Activated CD8-positive, alpha-beta T cell treated with anti-CD3 and anti-CD28 coated beads for 36 hours (primary cell): ENCODE measurements around the gene SPR. TPM values are rescaled to one million over a fixed set of nuclear protein-coding genes. Genes with fewer than 3 reads are reported as not detected.

ENCODE experiments used
- ATAC-seq: fragments of 200-7000 bp; cut with Tn5 transposase; one replicate; pipeline ENCODE4 v1.10.0; 2021; ENCODE audit warnings: mild to moderate bottlenecking, moderate library complexity
- CTCF ChIA-PET: fragments of 350-600 bp; sonication (Branson Sonifier 250); formaldehyde crosslinking; loops from one replicate; lab custom pipeline; 2021; ENCODE audit warnings: antibody characterized with exemption; lab: Charles Lee
- POLR2A ChIA-PET: fragments of 350-600 bp; sonication (Branson Sonifier 250); formaldehyde crosslinking; loops from one replicate; lab custom pipeline; 2021; ENCODE audit warnings: antibody characterized with exemption; lab: Charles Lee
- DNase-seq: peaks from one replicate; pipeline ENCODE4 v3.0.0-alpha.2; 2020
- H3K27ac Mint-ChIP-seq: one replicate; pipeline ENCODE4 v1.8.0; 2021; ENCODE audit warnings: mild to moderate bottlenecking, mixed read lengths
- H3K27me3 Mint-ChIP-seq: one replicate; pipeline ENCODE4 v1.8.0; 2021; ENCODE audit warnings: mixed read lengths
- H3K36me3 Mint-ChIP-seq: one replicate; pipeline ENCODE4 v1.8.0; 2021; ENCODE audit warnings: low read depth, mixed read lengths
- H3K4me1 Mint-ChIP-seq: one replicate; pipeline ENCODE4 v1.8.0; 2021; ENCODE audit warnings: low read depth, mixed read lengths
- H3K4me3 Mint-ChIP-seq: one replicate; pipeline ENCODE4 v1.8.0; 2021; ENCODE audit warnings: mild to moderate bottlenecking, moderate library complexity, mixed read lengths
- H3K9me3 Mint-ChIP-seq: one replicate; pipeline ENCODE4 v1.8.0; 2021; ENCODE audit warnings: mixed read lengths
- intact Hi-C: fragments of 100-400 bp; cut with micrococcal nuclease; formaldehyde crosslinking; loops from one replicate; pipeline ENCODE4 v1.10.0; 2022
- total RNA-seq, 2 experiments: library from RNA; stranded (reverse); gene quantifications; one replicate each; pipeline ENCODE4 v1.2.3, GENCODE V29; 2021
- TF ChIP-seq, protein P1 (sequence below): fragments of 200-600 bp; IDR thresholded peaks from one replicate; pipeline ENCODE4 v1.8.0; 2022; ENCODE audit warnings: antibody characterized with exemption, mild to moderate bottlenecking

The SPR gene
- total RNA-seq, 2 experiments from 2014 or later: 7.8 to 9.4 TPM

DNA sequence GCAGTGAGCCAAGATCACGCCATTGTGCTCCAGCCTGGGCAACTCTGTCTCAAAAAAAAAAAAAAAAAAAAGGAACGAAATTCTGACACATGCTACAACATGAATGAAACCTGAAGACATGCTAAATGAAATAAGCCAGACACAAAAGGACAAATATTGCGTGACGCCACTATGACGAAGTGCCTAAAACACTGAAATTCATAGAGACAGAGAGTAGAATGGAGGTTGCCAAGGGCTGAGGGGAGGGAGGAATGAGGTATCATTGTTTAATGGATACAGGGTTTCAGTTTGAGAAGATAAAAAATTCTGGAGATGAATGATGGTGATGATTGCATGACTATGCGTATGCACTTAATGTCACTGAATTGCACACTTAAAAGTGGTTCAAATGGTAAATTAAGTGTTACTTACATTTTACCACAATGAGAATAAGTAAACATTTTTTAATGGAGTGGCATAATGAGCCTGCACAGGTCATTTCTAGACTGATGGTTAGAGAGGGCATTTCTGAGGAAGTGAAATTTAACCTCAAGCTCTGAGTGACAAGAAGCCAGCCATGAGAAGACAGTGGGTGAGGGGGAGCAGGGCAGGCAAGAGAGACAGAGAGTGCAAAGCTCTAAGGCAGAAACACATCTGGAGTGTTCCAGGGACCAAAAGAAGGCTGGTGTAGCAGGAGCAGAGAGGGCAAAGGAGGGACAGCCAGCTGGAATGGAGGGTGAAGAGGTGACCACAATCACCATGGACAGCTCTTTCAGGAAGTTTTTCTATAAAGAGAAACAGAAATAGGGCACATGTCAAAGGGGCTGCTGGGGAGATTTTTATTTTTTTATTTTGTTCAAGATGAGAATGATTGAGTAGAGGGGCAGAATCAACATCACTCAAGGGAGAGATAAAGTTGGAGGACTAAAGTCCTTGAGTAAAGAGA, 40.8 kb upstream of the SPR start:
- H3K9me3 Mint-ChIP-seq: no peaks in the 10 kb centered on the region
- H3K27me3 Mint-ChIP-seq: peaks cover 8% of the 10 kb centered on the region
- TF ChIP-seq, protein P1, sequence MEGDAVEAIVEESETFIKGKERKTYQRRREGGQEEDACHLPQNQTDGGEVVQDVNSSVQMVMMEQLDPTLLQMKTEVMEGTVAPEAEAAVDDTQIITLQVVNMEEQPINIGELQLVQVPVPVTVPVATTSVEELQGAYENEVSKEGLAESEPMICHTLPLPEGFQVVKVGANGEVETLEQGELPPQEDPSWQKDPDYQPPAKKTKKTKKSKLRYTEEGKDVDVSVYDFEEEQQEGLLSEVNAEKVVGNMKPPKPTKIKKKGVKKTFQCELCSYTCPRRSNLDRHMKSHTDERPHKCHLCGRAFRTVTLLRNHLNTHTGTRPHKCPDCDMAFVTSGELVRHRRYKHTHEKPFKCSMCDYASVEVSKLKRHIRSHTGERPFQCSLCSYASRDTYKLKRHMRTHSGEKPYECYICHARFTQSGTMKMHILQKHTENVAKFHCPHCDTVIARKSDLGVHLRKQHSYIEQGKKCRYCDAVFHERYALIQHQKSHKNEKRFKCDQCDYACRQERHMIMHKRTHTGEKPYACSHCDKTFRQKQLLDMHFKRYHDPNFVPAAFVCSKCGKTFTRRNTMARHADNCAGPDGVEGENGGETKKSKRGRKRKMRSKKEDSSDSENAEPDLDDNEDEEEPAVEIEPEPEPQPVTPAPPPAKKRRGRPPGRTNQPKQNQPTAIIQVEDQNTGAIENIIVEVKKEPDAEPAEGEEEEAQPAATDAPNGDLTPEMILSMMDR: no peak
- no peak overlapping the region for H3K27ac Mint-ChIP-seq
- DNase-seq: no peak
- CTCF ChIA-PET: interaction anchor here (0.9 to 2.2 kb wide), 3 partner anchors 13 to 76 kb away, joined by 3 to 8 read pairs (median 6); no protein-coding TSS in a partner anchor
- no peak overlapping the region for H3K4me3 Mint-ChIP-seq
- no peaks in the 10 kb centered on the region for H3K4me1 Mint-ChIP-seq
- no peak for ATAC-seq
- intact Hi-C loops: no loop called here
- no peaks in the 10 kb centered on the region for H3K36me3 Mint-ChIP-seq
- POLR2A ChIA-PET: interaction anchor here (1.1 to 1.3 kb wide), 2 partner anchors 24 to 53 kb away, joined by 3 read pairs; no protein-coding TSS in a partner anchor

DNA sequence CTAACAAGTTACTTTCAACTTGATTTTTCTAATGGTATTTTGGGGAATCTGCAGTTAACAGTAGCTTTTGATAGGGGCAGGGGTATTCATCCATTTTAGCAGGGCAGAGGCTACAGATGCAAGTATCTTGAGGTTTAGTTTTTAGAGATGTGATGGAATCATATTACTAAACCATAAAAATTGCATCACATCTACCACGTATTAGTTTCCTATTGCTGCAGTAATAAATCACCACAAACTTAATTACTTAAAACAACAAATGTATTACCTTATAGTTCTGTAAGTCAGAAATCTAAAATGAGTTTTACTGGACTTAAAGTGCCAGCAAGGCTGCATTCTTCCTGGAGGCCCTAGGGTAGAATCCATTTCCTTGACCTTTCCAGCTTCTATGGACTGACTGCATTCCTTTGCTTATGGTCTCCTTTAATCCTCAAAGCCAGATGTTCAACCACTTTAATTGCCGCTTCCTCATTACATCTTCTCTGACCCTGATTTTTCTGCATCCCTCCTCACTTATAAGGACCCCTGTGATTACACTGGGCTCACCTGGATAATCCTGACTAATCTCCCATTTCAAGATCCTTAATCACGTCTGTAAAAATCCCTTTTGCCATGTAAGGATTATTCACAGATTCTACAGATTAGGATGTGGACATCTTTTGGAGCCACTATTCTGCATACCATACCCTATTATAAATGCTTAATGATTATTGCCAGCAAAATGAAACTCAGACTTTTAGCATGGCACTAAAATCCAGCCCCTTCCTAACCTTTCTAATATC, 39.5 kb upstream of the SPR start:
- Mint-ChIP-seq H3K9me3 (no peaks in the 10 kb centered on the region), H3K27ac (no peak overlapping the region), H3K4me1 (no peaks in the 10 kb centered on the region), H3K36me3 (no peaks in the 10 kb centered on the region), H3K4me3 (no peak overlapping the region), H3K27me3 (peaks cover 10% of the 10 kb centered on the region)
- ATAC-seq: no peak
- TF ChIP-seq, protein P1: no peak
- DNase-seq: no peak
- intact Hi-C loops: no loop called here
- ChIA-PET POLR2A (interaction anchor here (1.1 to 1.3 kb wide), 2 partner anchors 26 to 54 kb away, joined by 3 read pairs; no protein-coding TSS in a partner anchor), CTCF (interaction anchor here (1.5 to 2.2 kb wide), 3 partner anchors 12 to 14 kb away, joined by 3 to 8 read pairs (median 6); no protein-coding TSS in a partner anchor)

DNA sequence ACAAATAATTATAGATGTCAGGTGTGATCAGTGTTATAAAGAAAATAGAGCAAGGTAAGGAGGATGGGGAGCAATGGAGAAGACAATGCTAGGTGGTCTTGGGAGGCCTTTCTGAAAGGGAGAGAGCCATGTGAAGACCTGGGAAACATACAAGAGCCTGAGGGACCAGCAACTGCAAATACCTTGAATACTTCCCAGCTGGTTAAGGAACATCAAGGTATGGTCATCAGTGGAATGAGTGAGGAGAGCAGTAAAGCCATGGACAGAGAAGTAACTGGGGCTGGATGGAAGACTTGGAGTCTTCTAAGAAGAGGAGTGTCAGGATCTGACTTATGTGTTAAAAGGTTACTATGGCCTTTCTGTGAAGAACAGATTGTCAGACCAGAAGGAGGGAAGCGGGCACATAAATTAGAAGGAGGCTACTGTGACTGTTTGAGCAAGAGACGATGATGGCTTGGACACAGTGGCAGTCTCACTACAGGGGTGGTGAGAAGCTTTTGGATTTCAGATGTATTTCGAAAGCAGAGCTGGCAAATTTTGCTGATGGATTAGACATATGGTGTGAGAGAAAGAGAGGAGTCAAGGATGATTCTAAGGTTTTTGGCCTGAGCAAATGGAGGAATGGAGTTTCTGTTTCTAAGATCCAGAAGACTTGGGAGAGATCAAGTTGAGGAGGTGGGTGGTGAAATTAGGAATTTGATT, 38.6 kb upstream of the SPR start:
- DNase-seq: no peak
- no peaks in the 10 kb centered on the region for H3K36me3 Mint-ChIP-seq
- intact Hi-C loops: no loop called here
- H3K4me3 Mint-ChIP-seq: no peak overlapping the region
- ATAC-seq: no peak
- POLR2A ChIA-PET: no interaction called here
- H3K27me3 Mint-ChIP-seq: peaks cover 11% of the 10 kb centered on the region
- H3K9me3 Mint-ChIP-seq: no peaks in the 10 kb centered on the region
- TF ChIP-seq, protein P1: no peak
- CTCF ChIA-PET: interaction anchor here (1.0 to 2.2 kb wide), 3 partner anchors 12 to 14 kb away, joined by 3 to 6 read pairs (median 4); no protein-coding TSS in a partner anchor
- no peak overlapping the region for H3K27ac Mint-ChIP-seq
- no peaks in the 10 kb centered on the region for H3K4me1 Mint-ChIP-seq

DNA sequence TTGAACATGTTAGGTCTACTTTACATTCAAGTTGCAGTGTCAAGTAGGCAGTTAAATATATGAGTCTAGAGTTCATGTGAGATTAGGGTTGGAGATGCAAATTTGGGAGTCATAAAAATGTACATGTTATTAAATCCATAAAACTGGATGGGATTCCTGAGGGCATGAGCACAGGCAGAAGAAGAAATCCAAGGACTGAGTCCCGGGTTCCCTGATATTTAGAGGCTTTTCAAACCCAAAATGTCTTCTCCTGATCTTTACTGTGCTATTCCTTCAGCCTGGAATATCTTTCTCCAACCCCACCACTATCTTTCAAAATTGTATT, 38.1 kb upstream of the SPR start:
- ChIA-PET CTCF (interaction anchor here (1.0 to 1.5 kb wide), 2 partner anchors 11 to 14 kb away, joined by 3 to 4 read pairs; no protein-coding TSS in a partner anchor), POLR2A (no interaction called here)
- Mint-ChIP-seq H3K4me3 (no peak overlapping the region), H3K9me3 (no peaks in the 10 kb centered on the region), H3K27me3 (peaks cover 10% of the 10 kb centered on the region), H3K27ac (no peak overlapping the region), H3K4me1 (no peaks in the 10 kb centered on the region), H3K36me3 (no peaks in the 10 kb centered on the region)
- ATAC-seq (no peak), DNase-seq (no peak)
- intact Hi-C loops: no loop called here
- TF ChIP-seq, protein P1: no peak
